ENCODE measurements around the gene OR4K13.

The OR4K13 gene

GRCh38 chr14:20035938-20036337 lies at the start of gene OR4K13:
OR4K13 (minus strand) TSS chr14:20036038; CDS start chr14:20034758, 1,280 bp downstream.
- no peak for DNase-seq

GRCh38 chr14:20059745-20060144 lies 23.9 kb upstream of the OR4K13 start, which contains the start of gene OR4L1:
OR4L1 (plus strand) TSS chr14:20060045; CDS start chr14:20060045, 0 bp downstream.
- DNase-seq: no peak

- DNase-seq: no peak
These were observed 12.4 kb upstream of the OR4K13 start for GRCh38 chr14:20048202-20048601.

GRCh38 chr14:20044243-20044642 lies 8.4 kb upstream of the OR4K13 start:
- no peak for DNase-seq

- no peak for DNase-seq
These were observed 389 bp downstream of the OR4K13 start for GRCh38 chr14:20035449-20035848.

GRCh38 chr14:20031058-20031457 lies 4.8 kb downstream of the OR4K13 start:
- no peak for DNase-seq

GRCh38 chr14:20019257-20019865 lies 16.5 kb downstream of the OR4K13 start, which contains the start of gene OR4K14:
OR4K14 (minus strand) TSS chr14:20019307; CDS start chr14:20015193, 4,114 bp downstream.
- DNase-seq: no peak

- DNase-seq: no peak
These were observed 27.7 kb downstream of the OR4K13 start for GRCh38 chr14:20008156-20008555.

GRCh38 chr14:20002319-20002718 lies 33.5 kb downstream of the OR4K13 start:
- no peak for DNase-seq

GRCh38 chr14:20001863-20002262 lies 34.0 kb downstream of the OR4K13 start, which contains the start of gene OR4Q2:
OR4Q2 (plus strand) TSS chr14:20002163.
- no peak for DNase-seq

GRCh38 chr14:19993438-19993837 lies 42.4 kb downstream of the OR4K13 start:
- no peak for DNase-seq
